Measurements from ENCODE around the gene THBS4. TPM values are rescaled to one million over a fixed set of nuclear protein-coding genes. Genes with fewer than 3 reads are reported as not detected.

THBS4 gene
- total and polyA plus RNA-seq, 4 experiments from 2014 or later = 0.29 to 0.56 (median 0.47) TPM; not detected in 1

DNA sequence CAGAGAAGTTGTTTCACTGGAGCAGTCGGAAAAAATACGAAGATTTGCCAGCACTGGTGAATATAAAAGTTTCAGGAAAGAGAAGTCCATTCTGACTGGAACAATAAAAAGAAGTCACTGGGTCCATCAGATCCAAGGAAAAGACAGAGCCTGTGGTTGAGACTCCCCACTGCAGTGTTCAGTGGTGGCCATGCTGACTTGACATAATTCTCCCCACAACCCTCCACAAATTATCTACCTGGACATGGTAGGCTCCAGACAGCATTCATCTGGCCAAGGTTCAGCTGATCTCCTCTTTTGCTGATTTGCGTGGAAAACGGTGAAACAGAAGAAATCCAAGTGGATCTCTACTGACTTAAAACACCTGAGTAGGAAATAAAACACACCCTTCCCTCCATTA lies 8.0 kb downstream of the THBS4 start:
- intact Hi-C loops (cut with micrococcal nuclease) = no loop called here
- H3K4me3 Mint-ChIP-seq = no peak overlapping the region
- no peaks in the 10 kb centered on the region for H3K36me3 ChIP-seq (ENCODE audit: insufficient read depth, low read length)

DNA sequence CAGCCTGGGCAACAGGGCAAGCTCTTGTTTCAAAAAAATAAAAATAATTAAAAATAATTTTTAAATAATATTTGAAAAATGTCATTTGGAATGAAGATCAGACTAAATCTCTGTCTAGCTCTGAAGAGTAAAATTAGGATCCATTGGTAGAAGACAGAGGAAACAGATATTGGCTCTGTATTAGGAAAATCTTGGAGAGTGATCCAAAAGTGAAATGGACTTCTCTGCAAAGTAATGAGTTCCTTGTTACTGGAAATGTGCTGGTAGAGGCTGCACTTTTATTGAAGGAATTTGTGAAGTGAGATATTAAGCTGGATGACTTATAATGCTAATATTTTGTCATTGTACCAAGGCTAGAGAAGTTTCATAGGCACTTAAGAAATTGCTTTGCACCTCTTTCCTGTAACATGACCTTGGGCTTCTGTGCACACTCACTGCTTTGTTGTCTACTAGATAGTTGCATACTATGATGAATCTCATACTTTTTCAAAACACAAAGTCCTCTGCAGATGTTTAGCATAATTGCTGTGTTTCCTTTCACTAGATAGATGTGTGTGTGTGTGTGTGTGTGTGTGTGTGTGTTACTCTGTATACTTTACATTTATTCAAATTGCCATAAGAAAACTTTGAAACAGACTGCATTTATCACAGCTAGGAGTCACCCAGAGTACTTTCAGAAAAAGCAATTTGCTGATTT lies 13.1 kb downstream of the THBS4 start:
- ChIA-PET CTCF (ENCODE audit: partially characterized antibody) (no interaction called here), POLR2A (ENCODE audit: partially characterized antibody) (no interaction called here)
- no peak overlapping the region for H3K4me3 Mint-ChIP-seq

More for the DNA sequence above, 8.0 kb downstream of the THBS4 start:
- Mint-ChIP-seq H3K9me3 (no peaks in the 10 kb centered on the region), H3K27ac (peak overlapping the region in 1 of 7 donors; percentile 57), H3K36me3 (no peaks in the 10 kb centered on the region), H3K27me3 (peaks cover 25 to 43% of the 10 kb centered on the region in 2 donors), H3K4me1 (no peaks in the 10 kb centered on the region)
- POLR2A ChIA-PET (ENCODE audit: partially characterized antibody) = no interaction called here
- Histone ChIP-seq H3K27me3 (ENCODE audit: insufficient read depth, low read length) (peaks cover 3% of the 10 kb centered on the region), H3K4me1 (ENCODE audit: insufficient read depth, low read length) (no peaks in the 10 kb centered on the region), H3K27ac (ENCODE audit: low read depth, low read length) (no peak overlapping the region), H3K4me3 (ENCODE audit: low read length in 2 of 2) (no peak overlapping the region), H3K9me3 (ENCODE audit: control insufficient read depth in 1 of 2, low read length in 2 of 2) (no peaks in the 10 kb centered on the region)
- DNase-seq = no peak
- CTCF ChIA-PET (ENCODE audit: partially characterized antibody) = interaction anchor here (1.6 kb wide), 1 partner anchor 40 kb away, joined by 4 read pairs; no protein-coding TSS in a partner anchor

DNA sequence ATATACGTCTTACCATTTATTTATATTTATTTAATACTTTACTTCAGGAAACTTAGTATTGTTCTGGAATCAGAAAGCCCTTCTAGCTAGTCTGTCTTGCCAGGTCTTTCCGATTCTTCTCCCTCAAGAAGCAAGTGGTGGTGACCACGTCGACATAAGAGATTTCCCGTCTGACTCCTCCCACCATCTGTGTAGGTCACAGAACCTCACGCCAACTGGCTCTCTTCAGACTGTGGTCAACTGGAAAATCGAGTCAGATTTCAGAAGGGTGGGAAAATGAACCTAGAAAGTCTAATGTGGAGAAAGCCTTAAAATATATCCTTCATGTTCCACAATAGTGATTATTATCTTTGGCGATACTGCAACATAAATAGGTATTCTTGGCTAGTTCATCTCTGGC lies 17.3 kb downstream of the THBS4 start:
- DNase-seq = no peak
- peaks cover 3% of the 10 kb centered on the region in 2 donors for H3K27me3 Mint-ChIP-seq
- H3K27me3 ChIP-seq (ENCODE audit: insufficient read depth, low read length) = no peaks in the 10 kb centered on the region
- CTCF ChIA-PET (ENCODE audit: partially characterized antibody) = no interaction called here
- intact Hi-C loops (cut with micrococcal nuclease) = no loop called here
- H3K9me3 Mint-ChIP-seq = no peaks in the 10 kb centered on the region
- no peak overlapping the region for H3K27ac Mint-ChIP-seq
- POLR2A ChIA-PET (ENCODE audit: partially characterized antibody) = no interaction called here
- H3K27ac ChIP-seq (ENCODE audit: low read depth, low read length) = no peak overlapping the region
- no peak overlapping the region for H3K4me3 Mint-ChIP-seq
- no peaks in the 10 kb centered on the region for H3K4me1 Mint-ChIP-seq
- H3K36me3 Mint-ChIP-seq = no peaks in the 10 kb centered on the region
- H3K36me3 ChIP-seq (ENCODE audit: insufficient read depth, low read length) = no peaks in the 10 kb centered on the region
- H3K4me1 ChIP-seq (ENCODE audit: insufficient read depth, low read length) = no peaks in the 10 kb centered on the region
- H3K4me3 ChIP-seq (ENCODE audit: low read length in 2 of 2) = no peak overlapping the region
- H3K9me3 ChIP-seq (ENCODE audit: control insufficient read depth in 1 of 2, low read length in 2 of 2) = no peaks in the 10 kb centered on the region

More for the DNA sequence above, 13.1 kb downstream of the THBS4 start:
- Histone ChIP-seq H3K27me3 (ENCODE audit: insufficient read depth, low read length) (no peaks in the 10 kb centered on the region), H3K27ac (ENCODE audit: low read depth, low read length) (no peak overlapping the region), H3K9me3 (ENCODE audit: control insufficient read depth in 1 of 2, low read length in 2 of 2) (no peaks in the 10 kb centered on the region), H3K4me3 (ENCODE audit: low read length in 2 of 2) (no peak overlapping the region), H3K4me1 (ENCODE audit: insufficient read depth, low read length) (no peaks in the 10 kb centered on the region), H3K36me3 (ENCODE audit: insufficient read depth, low read length) (no peaks in the 10 kb centered on the region)
- Mint-ChIP-seq H3K27ac (no peak overlapping the region), H3K4me1 (no peaks in the 10 kb centered on the region), H3K27me3 (peaks cover 14 to 22% of the 10 kb centered on the region in 2 donors), H3K36me3 (no peaks in the 10 kb centered on the region), H3K9me3 (no peaks in the 10 kb centered on the region)
- intact Hi-C loops (cut with micrococcal nuclease) = no loop called here
- no peak for DNase-seq

DNA sequence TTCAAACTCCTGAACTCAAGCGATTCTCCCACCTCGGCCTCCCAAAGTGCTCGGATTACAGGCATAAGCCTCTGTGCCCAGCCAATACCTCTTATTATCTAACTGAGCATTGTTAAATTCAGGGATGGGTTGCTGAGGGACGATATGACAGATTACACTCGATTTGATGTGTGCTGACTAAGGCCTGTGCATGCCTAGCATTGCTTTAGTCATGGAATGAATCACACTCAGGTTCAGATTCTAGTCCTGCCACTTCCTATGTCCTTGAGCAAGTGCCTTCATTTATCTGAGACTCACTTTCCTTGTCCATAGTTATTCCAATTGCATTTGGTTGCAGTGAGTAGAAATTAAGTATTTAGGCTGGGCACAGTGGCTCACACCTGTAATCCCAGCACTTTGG lies 19.5 kb downstream of the THBS4 start:
- H3K4me3 ChIP-seq (ENCODE audit: low read length in 2 of 2) = no peak overlapping the region
- intact Hi-C loops (cut with micrococcal nuclease) = no loop called here
- no peak overlapping the region for H3K27ac ChIP-seq (ENCODE audit: low read depth, low read length)
- POLR2A ChIA-PET (ENCODE audit: partially characterized antibody) = no interaction called here
- DNase-seq = no peak
- H3K9me3 ChIP-seq (ENCODE audit: control insufficient read depth in 1 of 2, low read length in 2 of 2) = no peaks in the 10 kb centered on the region
- no peaks in the 10 kb centered on the region for H3K36me3 Mint-ChIP-seq
- H3K27me3 ChIP-seq (ENCODE audit: insufficient read depth, low read length) = no peaks in the 10 kb centered on the region
- peaks cover under 1 to 1% of the 10 kb centered on the region in 2 donors for H3K27me3 Mint-ChIP-seq
- no peaks in the 10 kb centered on the region for H3K9me3 Mint-ChIP-seq
- H3K4me1 ChIP-seq (ENCODE audit: insufficient read depth, low read length) = no peaks in the 10 kb centered on the region
- H3K27ac Mint-ChIP-seq = no peak overlapping the region
- no peak overlapping the region for H3K4me3 Mint-ChIP-seq
- H3K36me3 ChIP-seq (ENCODE audit: insufficient read depth, low read length) = no peaks in the 10 kb centered on the region
- no peaks in the 10 kb centered on the region for H3K4me1 Mint-ChIP-seq
- CTCF ChIA-PET (ENCODE audit: partially characterized antibody) = interaction anchor here (1.5 kb wide), 1 partner anchor 9 kb away, joined by 3 read pairs; no protein-coding TSS in a partner anchor

DNA sequence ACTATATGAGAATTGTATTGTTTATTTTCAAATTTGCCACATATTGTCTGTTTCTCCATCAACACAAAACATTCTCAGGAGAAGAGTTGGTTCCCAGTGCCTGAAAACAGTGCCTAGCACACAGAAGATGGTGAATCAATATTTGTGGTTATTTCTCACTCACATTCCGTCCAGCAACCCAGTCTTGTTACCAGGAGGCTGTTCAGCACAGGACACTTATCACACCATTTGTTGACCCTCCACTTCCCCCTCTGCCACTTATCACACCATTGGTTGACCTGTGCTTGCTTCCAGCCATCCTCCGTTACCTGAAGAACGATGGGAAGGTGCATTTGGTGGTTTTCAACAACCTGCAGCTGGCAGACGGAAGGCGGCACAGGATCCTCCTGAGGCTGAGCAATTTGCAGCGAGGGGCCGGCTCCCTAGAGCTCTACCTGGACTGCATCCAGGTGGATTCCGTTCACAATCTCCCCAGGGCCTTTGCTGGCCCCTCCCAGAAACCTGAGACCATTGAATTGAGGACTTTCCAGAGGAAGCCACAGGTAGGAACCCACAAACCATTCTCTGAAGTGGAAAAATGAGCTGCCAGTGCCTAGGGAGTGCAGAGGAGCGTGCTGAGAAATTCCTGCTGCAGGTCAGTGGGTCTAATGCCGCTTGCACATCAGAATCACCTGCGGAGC lies 20.5 kb downstream of the THBS4 start:
- ChIA-PET CTCF (ENCODE audit: partially characterized antibody) (interaction anchor here (1.5 to 2.1 kb wide), 2 partner anchors 10 to 28 kb away, joined by 3 to 8 read pairs; no protein-coding TSS in a partner anchor), POLR2A (ENCODE audit: partially characterized antibody) (no interaction called here)
- Histone ChIP-seq H3K4me3 (ENCODE audit: low read length in 2 of 2) (no peak overlapping the region), H3K4me1 (ENCODE audit: insufficient read depth, low read length) (no peaks in the 10 kb centered on the region), H3K27me3 (ENCODE audit: insufficient read depth, low read length) (no peaks in the 10 kb centered on the region), H3K9me3 (ENCODE audit: control insufficient read depth in 1 of 2, low read length in 2 of 2) (no peaks in the 10 kb centered on the region), H3K36me3 (ENCODE audit: insufficient read depth, low read length) (no peaks in the 10 kb centered on the region), H3K27ac (ENCODE audit: low read depth, low read length) (no peak overlapping the region)
- H3K27me3 Mint-ChIP-seq = peaks cover 0 to 1% of the 10 kb centered on the region in 2 donors
- peaks cover 0 to 2% (median 0%) of the 10 kb centered on the region in 4 donors for H3K4me1 Mint-ChIP-seq
- peaks cover 0 to 4% of the 10 kb centered on the region in 2 donors for H3K36me3 Mint-ChIP-seq
- intact Hi-C loops (cut with micrococcal nuclease) = no loop called here
- no peak overlapping the region for H3K27ac Mint-ChIP-seq
- no peak overlapping the region for H3K4me3 Mint-ChIP-seq
- no peaks in the 10 kb centered on the region for H3K9me3 Mint-ChIP-seq
- DNase-seq = no peak

DNA sequence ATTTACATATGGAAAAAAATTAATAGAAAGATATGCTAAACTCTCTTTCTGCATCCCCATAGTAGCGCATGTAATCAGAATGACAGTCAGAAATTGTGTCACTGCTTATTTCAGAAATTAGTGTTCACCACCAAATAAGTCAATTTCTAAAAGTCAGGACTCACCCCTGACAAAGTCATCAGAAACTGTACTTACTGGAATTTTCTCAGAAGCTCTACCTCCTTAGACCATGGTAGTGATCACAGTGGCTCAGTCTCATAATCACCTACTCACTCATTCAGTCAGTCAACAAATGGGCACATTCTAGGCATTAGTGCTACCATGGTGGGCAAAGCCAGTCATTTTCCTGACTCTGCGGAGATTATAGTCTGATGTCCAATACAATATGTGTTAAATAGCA lies 22.0 kb downstream of the THBS4 start:
- Mint-ChIP-seq H3K4me3 (no peak overlapping the region), H3K27me3 (no peaks in the 10 kb centered on the region), H3K4me1 (peaks cover 0 to 8% (median 1%) of the 10 kb centered on the region in 4 donors), H3K27ac (no peak overlapping the region), H3K36me3 (peaks cover 0 to 8% of the 10 kb centered on the region in 2 donors), H3K9me3 (no peaks in the 10 kb centered on the region)
- CTCF ChIA-PET (ENCODE audit: partially characterized antibody) = interaction anchor here (2.1 kb wide), 1 partner anchor 26 kb away, joined by 8 read pairs; no protein-coding TSS in a partner anchor
- intact Hi-C loops (cut with micrococcal nuclease) = no loop called here
- Histone ChIP-seq H3K27ac (ENCODE audit: low read depth, low read length) (no peak overlapping the region), H3K4me3 (ENCODE audit: low read length in 2 of 2) (no peak overlapping the region), H3K4me1 (ENCODE audit: insufficient read depth, low read length) (no peaks in the 10 kb centered on the region), H3K9me3 (ENCODE audit: control insufficient read depth in 1 of 2, low read length in 2 of 2) (no peaks in the 10 kb centered on the region), H3K36me3 (ENCODE audit: insufficient read depth, low read length) (no peaks in the 10 kb centered on the region), H3K27me3 (ENCODE audit: insufficient read depth, low read length) (no peaks in the 10 kb centered on the region)
- POLR2A ChIA-PET (ENCODE audit: partially characterized antibody) = no interaction called here
- no peak for DNase-seq

DNA sequence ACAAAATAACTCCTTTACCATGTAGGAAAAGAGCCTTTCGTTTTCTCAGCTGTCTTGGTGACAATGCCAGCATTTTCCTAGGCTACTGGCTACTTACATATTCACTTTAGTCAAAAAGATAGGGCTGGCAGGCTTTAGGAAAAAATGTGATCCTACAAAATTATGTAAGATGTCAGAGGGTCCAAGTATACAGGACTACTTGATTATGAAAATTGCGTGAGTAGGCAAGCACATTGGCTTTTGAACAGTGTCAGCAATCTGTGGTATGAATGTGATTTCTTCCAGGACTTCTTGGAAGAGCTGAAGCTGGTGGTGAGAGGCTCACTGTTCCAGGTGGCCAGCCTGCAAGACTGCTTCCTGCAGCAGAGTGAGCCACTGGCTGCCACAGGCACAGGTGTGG lies 22.8 kb downstream of the THBS4 start:
- Mint-ChIP-seq H3K4me1 (peaks cover 0 to 8% (median 1%) of the 10 kb centered on the region in 4 donors), H3K9me3 (no peaks in the 10 kb centered on the region), H3K4me3 (no peak overlapping the region), H3K27ac (no peak overlapping the region), H3K36me3 (peaks cover 0 to 8% of the 10 kb centered on the region in 2 donors), H3K27me3 (no peaks in the 10 kb centered on the region)
- no peaks in the 10 kb centered on the region for H3K4me1 ChIP-seq (ENCODE audit: insufficient read depth, low read length)
- no peak overlapping the region for H3K4me3 ChIP-seq (ENCODE audit: low read length in 2 of 2)
- DNase-seq = no peak
- intact Hi-C loops (cut with micrococcal nuclease) = no loop called here
- ChIA-PET CTCF (ENCODE audit: partially characterized antibody) (no interaction called here), POLR2A (ENCODE audit: partially characterized antibody) (no interaction called here)
- H3K27me3 ChIP-seq (ENCODE audit: insufficient read depth, low read length) = no peaks in the 10 kb centered on the region
- H3K9me3 ChIP-seq (ENCODE audit: control insufficient read depth in 1 of 2, low read length in 2 of 2) = no peaks in the 10 kb centered on the region
- H3K27ac ChIP-seq (ENCODE audit: low read depth, low read length) = no peak overlapping the region
- no peaks in the 10 kb centered on the region for H3K36me3 ChIP-seq (ENCODE audit: insufficient read depth, low read length)
